OCI-LY3 (cell line): ENCODE measurements around the gene PRKCE.
A peak's percentile ranks its signal among the peaks of the same experiment; 100 is the strongest.

ENCODE experiments used
- H2AFZ ChIP-seq: fragments of 200-600, 300-600 bp; shearing (Covaris generic); 2 replicates; pipeline ENCODE4 v1.6.0; 2014; ENCODE audit warnings: antibody characterized with exemption, low read depth, low read length
- H3K27ac ChIP-seq: fragments of 200-600, 300-600 bp; sonication (generic); 2 replicates; pipeline ENCODE4 v1.5.1; 2014; ENCODE audit warnings: mild to moderate bottlenecking, low read length, moderate library complexity, mixed read lengths
- H3K27me3 ChIP-seq: fragments of 200-600, 300-600 bp; sonication (generic); 2 replicates; pipeline ENCODE4 v1.6.1; 2014; ENCODE audit warnings: low read depth, low read length, mixed read lengths
- H3K36me3 ChIP-seq: fragments of 200-600, 300-600 bp; sonication (generic); replicated peaks from 2 replicates; pipeline ENCODE3; 2014; ENCODE audit warnings: low read depth, low read length, mixed read lengths
- H3K4me1 ChIP-seq: fragments of 300-600, 200-600 bp; sonication (generic); 2 replicates; pipeline ENCODE4 v1.6.1; 2014; ENCODE audit warnings: low read length, mixed read lengths
- H3K4me2 ChIP-seq: fragments of 200-600, 300-600 bp; sonication (generic); 2 replicates; pipeline ENCODE4 v1.6.1; 2014; ENCODE audit warnings: low read length, mixed read lengths
- H3K4me3 ChIP-seq: fragments of 300-600, 200-600 bp; sonication (generic); 2 replicates; pipeline ENCODE4 v1.5.1; 2014; ENCODE audit warnings: antibody characterized with exemption, mild to moderate bottlenecking, low read length, moderate library complexity
- H3K79me2 ChIP-seq: fragments of 300-600, 200-600 bp; shearing (Covaris generic); 2 replicates; pipeline ENCODE4 v1.6.1; 2014; ENCODE audit warnings: mild to moderate bottlenecking, low read length, mixed read lengths
- H3K9ac ChIP-seq: fragments of 300-600, 200-600 bp; shearing (Covaris generic); 2 replicates; pipeline ENCODE4 v1.6.0; 2014; ENCODE audit warnings: mild to moderate bottlenecking, low read length, moderate library complexity
- H3K9me3 ChIP-seq: fragments of 200-600, 300-600 bp; shearing (Covaris generic); 2 replicates; pipeline ENCODE4 v1.6.1; 2014; ENCODE audit warnings: low read length, mixed read lengths; ENCODE audit not compliant: insufficient read depth
- H4K20me1 ChIP-seq: fragments of 200-600, 300-600 bp; sonication (generic); 2 replicates; pipeline ENCODE4 v1.6.1; 2016; ENCODE audit warnings: low read length, mixed read lengths; ENCODE audit not compliant: insufficient read depth
- EZH2phosphoT487 ChIP-seq: fragments of 200-600 bp; shearing (Covaris generic); IDR thresholded peaks from 2 replicates; pipeline ENCODE4 v1.6.1; 2018; ENCODE audit warnings: antibody characterized with exemption, mixed run types, low read depth
- TF ChIP-seq, protein P1 (sequence below): fragments of 200-600, 300-600 bp; sonication (generic); IDR thresholded peaks from 2 replicates; pipeline ENCODE4 v1.5.1; 2014; ENCODE audit warnings: antibody characterized with exemption, low read length, low read depth

Gene PRKCE

GRCh38 chr2:45862843-45863242 lies 211.4 kb downstream of the PRKCE start:
- H3K36me3 ChIP-seq = no peaks in the 10 kb centered on the region
- H3K4me1 ChIP-seq = peaks cover 10% of the 10 kb centered on the region
- H3K4me3 ChIP-seq = no peak overlapping the region
- no peak overlapping the region for H2AFZ ChIP-seq
- H3K27me3 ChIP-seq = no peaks in the 10 kb centered on the region
- no peaks in the 10 kb centered on the region for H3K79me2 ChIP-seq
- H3K9ac ChIP-seq = no peak overlapping the region
- H4K20me1 ChIP-seq = no peaks in the 10 kb centered on the region
- H3K4me2 ChIP-seq = no peak overlapping the region
- H3K27ac ChIP-seq = no peak overlapping the region
- H3K9me3 ChIP-seq = no peaks in the 10 kb centered on the region
- no peak for TF ChIP-seq EZH2phosphoT487

GRCh38 chr2:45864121-45864520 lies 212.6 kb downstream of the PRKCE start:
- H3K27ac ChIP-seq = no peak overlapping the region
- H3K4me2 ChIP-seq = no peak overlapping the region
- H3K36me3 ChIP-seq = no peaks in the 10 kb centered on the region
- peaks cover 22% of the 10 kb centered on the region for H3K4me1 ChIP-seq
- H3K9ac ChIP-seq = no peak overlapping the region
- TF ChIP-seq, protein P1, sequence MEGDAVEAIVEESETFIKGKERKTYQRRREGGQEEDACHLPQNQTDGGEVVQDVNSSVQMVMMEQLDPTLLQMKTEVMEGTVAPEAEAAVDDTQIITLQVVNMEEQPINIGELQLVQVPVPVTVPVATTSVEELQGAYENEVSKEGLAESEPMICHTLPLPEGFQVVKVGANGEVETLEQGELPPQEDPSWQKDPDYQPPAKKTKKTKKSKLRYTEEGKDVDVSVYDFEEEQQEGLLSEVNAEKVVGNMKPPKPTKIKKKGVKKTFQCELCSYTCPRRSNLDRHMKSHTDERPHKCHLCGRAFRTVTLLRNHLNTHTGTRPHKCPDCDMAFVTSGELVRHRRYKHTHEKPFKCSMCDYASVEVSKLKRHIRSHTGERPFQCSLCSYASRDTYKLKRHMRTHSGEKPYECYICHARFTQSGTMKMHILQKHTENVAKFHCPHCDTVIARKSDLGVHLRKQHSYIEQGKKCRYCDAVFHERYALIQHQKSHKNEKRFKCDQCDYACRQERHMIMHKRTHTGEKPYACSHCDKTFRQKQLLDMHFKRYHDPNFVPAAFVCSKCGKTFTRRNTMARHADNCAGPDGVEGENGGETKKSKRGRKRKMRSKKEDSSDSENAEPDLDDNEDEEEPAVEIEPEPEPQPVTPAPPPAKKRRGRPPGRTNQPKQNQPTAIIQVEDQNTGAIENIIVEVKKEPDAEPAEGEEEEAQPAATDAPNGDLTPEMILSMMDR = no peak
- no peak for TF ChIP-seq EZH2phosphoT487
- no peaks in the 10 kb centered on the region for H3K9me3 ChIP-seq
- no peaks in the 10 kb centered on the region for H4K20me1 ChIP-seq
- no peaks in the 10 kb centered on the region for H3K79me2 ChIP-seq
- H2AFZ ChIP-seq = no peak overlapping the region
- H3K27me3 ChIP-seq = no peaks in the 10 kb centered on the region
- H3K4me3 ChIP-seq = no peak overlapping the region

- Histone ChIP-seq H3K4me3 (no peak overlapping the region), H3K9me3 (no peaks in the 10 kb centered on the region), H3K9ac (no peak overlapping the region), H3K27ac (no peak overlapping the region), H3K4me2 (peak overlapping the region; percentile 42), H3K27me3 (no peaks in the 10 kb centered on the region), H3K4me1 (peaks cover 19% of the 10 kb centered on the region), H4K20me1 (no peaks in the 10 kb centered on the region), H3K79me2 (no peaks in the 10 kb centered on the region), H3K36me3 (no peaks in the 10 kb centered on the region), H2AFZ (no peak overlapping the region)
- TF ChIP-seq, protein P1 = no peak
- TF ChIP-seq EZH2phosphoT487 = no peak
Measured at GRCh38 chr2:45867349-45867748, 215.9 kb downstream of the PRKCE start.

DNA sequence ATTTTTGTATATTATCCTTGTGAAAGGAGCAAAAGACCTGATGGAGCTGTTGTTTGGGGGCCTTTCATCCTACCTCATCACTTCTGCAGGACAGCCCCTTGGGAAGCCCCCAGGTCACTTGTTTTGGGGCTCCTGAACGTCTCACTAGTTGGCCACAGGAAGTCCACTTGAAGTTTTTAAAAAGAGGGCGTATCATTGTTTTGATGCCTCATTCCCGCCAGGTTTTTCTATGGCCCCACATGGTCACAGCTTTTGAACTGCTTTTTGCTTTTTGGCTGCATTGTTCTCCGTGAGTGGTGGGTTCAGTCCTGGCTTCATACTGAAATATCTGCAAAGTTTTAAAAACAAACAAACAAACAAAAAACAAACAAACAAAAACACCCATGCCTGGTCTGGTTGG lies 216.3 kb downstream of the PRKCE start:
- no peaks in the 10 kb centered on the region for H3K27me3 ChIP-seq
- no peaks in the 10 kb centered on the region for H3K79me2 ChIP-seq
- no peaks in the 10 kb centered on the region for H3K36me3 ChIP-seq
- peak overlapping the region; percentile 42 for H3K4me2 ChIP-seq
- H3K27ac ChIP-seq = no peak overlapping the region
- H4K20me1 ChIP-seq = no peaks in the 10 kb centered on the region
- H2AFZ ChIP-seq = no peak overlapping the region
- H3K4me3 ChIP-seq = no peak overlapping the region
- TF ChIP-seq, protein P1 = no peak
- no peak for TF ChIP-seq EZH2phosphoT487
- H3K9ac ChIP-seq = no peak overlapping the region
- H3K4me1 ChIP-seq = peaks cover 19% of the 10 kb centered on the region
- H3K9me3 ChIP-seq = no peaks in the 10 kb centered on the region

- Histone ChIP-seq H4K20me1 (no peaks in the 10 kb centered on the region), H3K4me2 (no peak overlapping the region), H2AFZ (no peak overlapping the region), H3K27me3 (no peaks in the 10 kb centered on the region), H3K79me2 (no peaks in the 10 kb centered on the region), H3K27ac (no peak overlapping the region), H3K4me3 (no peak overlapping the region), H3K4me1 (peaks cover 19% of the 10 kb centered on the region), H3K9ac (no peak overlapping the region), H3K36me3 (no peaks in the 10 kb centered on the region), H3K9me3 (no peaks in the 10 kb centered on the region)
- TF ChIP-seq, protein P1 = no peak
- no peak for TF ChIP-seq EZH2phosphoT487
Measured at GRCh38 chr2:45869165-45869501, 217.7 kb downstream of the PRKCE start.
